ENCODE measurements around the gene ETV3L. TPM values are rescaled to one million over a fixed set of nuclear protein-coding genes. Genes with fewer than 3 reads are reported as not detected.
"Not testable (repeated sequence)": the region's sequence is repeated elsewhere in the genome, so short reads cannot be mapped to it uniquely, and the experiment has no call there.

ETV3L gene
- total RNA-seq, 4 donors from 2014 or later: not detected

DNA sequence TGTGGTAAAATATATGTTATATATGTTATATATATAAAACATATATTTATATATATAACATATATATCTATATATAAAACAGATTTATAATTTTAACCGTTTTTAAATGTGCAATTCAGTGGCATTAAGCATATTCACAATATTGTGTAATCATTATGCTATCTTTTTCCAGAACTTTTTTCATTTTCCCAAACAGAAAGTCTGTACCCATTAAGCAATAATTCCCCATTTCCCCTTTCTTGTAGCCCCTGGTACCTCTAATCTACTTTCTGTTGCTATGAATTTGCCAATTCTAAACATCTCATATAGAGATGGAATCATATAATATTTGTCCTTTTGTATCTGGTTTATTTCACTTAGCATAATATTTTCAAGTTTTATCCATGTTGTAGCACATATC is 43.3 kb downstream of the ETV3L start:
- Histone ChIP-seq H3K4me3 (no peak overlapping the region), H3K27me3 (peaks cover 3% of the 10 kb centered on the region), H3K36me3 (no peaks in the 10 kb centered on the region), H3K9me3 (peaks cover 5 to 15% of the 10 kb centered on the region in 2 donors), H3K27ac (no peak overlapping the region), H3K4me1 (no peaks in the 10 kb centered on the region)
- in situ Hi-C loops (cut with MboI; ENCODE audit: low pct_ligation_motif_present in 1 of 4, low pct_unique_long_range_greater_than_20kb in 1 of 4, low sequenced_read_pairs in 3 of 4): no loop called here
- TF ChIP-seq POLR2A (IDR thresholded peaks at IDR 0.05): no peak
- no peak for TF ChIP-seq POLR2AphosphoS5 (IDR thresholded peaks at IDR 0.05)
- no peak for TF ChIP-seq EP300 (IDR thresholded peaks at IDR 0.05; ENCODE audit: low read depth)
- TF ChIP-seq, protein P1, sequence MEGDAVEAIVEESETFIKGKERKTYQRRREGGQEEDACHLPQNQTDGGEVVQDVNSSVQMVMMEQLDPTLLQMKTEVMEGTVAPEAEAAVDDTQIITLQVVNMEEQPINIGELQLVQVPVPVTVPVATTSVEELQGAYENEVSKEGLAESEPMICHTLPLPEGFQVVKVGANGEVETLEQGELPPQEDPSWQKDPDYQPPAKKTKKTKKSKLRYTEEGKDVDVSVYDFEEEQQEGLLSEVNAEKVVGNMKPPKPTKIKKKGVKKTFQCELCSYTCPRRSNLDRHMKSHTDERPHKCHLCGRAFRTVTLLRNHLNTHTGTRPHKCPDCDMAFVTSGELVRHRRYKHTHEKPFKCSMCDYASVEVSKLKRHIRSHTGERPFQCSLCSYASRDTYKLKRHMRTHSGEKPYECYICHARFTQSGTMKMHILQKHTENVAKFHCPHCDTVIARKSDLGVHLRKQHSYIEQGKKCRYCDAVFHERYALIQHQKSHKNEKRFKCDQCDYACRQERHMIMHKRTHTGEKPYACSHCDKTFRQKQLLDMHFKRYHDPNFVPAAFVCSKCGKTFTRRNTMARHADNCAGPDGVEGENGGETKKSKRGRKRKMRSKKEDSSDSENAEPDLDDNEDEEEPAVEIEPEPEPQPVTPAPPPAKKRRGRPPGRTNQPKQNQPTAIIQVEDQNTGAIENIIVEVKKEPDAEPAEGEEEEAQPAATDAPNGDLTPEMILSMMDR (IDR thresholded peaks at IDR 0.05): no peak
- intact Hi-C loops (cut with DNase I; ENCODE audit: low total_unique reads): no loop called here
- 60 to 63% methylated on average over 1 of the region's 1 CpG for WGBS, 2 donors (ENCODE audit: low coverage in 1 of 2)
- DNase-seq: no peak

DNA sequence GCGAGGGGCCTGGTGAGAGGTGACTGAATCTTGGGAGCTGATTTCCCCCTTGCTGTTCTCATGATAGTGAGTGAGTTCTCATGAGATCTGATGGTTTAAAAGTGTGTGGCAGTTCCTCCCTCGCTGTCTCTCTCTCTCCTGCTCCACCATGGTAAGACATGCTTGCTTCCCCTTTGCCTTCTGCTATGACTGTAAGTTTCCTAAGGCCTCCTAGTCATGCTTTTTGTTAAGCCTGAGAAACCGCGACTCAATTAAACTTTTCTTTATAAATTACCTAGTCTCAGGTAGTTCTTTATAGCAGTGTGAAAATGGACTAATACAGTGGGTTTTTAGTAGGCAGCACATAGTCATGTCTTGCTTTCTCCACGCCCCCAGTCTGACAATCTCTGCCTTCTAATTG is 43.9 kb downstream of the ETV3L start:
- H3K4me3 ChIP-seq; H3K27ac ChIP-seq; DNase-seq; intact Hi-C loops (cut with DNase I; ENCODE audit: low total_unique reads); H3K4me1 ChIP-seq; in situ Hi-C loops (cut with MboI; ENCODE audit: low pct_ligation_motif_present in 1 of 4, low pct_unique_long_range_greater_than_20kb in 1 of 4, low sequenced_read_pairs in 3 of 4); H3K27me3 ChIP-seq; H3K36me3 ChIP-seq: not testable (repeated sequence)
- 78 to 82% methylated on average over 5 of the region's 5 CpGs for WGBS, 2 donors (ENCODE audit: low coverage in 1 of 2)
- peaks cover 5 to 11% of the 10 kb centered on the region in 2 donors for H3K9me3 ChIP-seq

DNA sequence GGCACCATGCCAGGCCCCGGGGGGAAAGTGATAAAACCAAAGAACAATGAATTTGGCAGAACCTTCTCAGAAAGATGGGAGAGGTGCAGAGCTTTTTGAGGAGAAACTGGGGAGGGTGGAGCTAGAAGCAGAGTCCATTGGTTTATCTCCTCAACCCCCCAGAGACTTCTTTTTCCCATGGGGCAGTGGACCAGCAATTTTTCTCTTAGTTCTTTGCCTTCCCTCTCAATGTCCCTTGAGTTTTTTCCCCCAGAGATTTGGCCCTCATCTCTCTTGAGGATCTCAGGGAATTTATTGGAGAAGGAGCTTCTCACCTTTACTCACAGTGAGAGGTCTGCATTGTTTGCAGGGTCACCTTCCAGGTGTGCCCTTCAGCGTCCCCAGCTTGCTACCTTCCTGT is 48.8 kb downstream of the ETV3L start:
- Histone ChIP-seq H3K4me1 (peaks cover 0 to 12% (median 4%) of the 10 kb centered on the region in 4 donors), H3K9me3 (peaks cover 5 to 11% of the 10 kb centered on the region in 2 donors), H3K27ac (no peak overlapping the region), H3K36me3 (no peaks in the 10 kb centered on the region), H3K4me3 (no peak overlapping the region), H3K27me3 (no peaks in the 10 kb centered on the region)
- WGBS, 2 donors (ENCODE audit: low coverage in 1 of 2): 45 to 67% methylated on average over 1 to 2 of the region's 2 CpGs
- no peak for DNase-seq
- no peak for TF ChIP-seq EP300 (IDR thresholded peaks at IDR 0.05; ENCODE audit: low read depth)
- in situ Hi-C loops (cut with MboI; ENCODE audit: low pct_ligation_motif_present in 1 of 4, low pct_unique_long_range_greater_than_20kb in 1 of 4, low sequenced_read_pairs in 3 of 4): no loop called here
- intact Hi-C loops (cut with DNase I; ENCODE audit: low total_unique reads): no loop called here

DNA sequence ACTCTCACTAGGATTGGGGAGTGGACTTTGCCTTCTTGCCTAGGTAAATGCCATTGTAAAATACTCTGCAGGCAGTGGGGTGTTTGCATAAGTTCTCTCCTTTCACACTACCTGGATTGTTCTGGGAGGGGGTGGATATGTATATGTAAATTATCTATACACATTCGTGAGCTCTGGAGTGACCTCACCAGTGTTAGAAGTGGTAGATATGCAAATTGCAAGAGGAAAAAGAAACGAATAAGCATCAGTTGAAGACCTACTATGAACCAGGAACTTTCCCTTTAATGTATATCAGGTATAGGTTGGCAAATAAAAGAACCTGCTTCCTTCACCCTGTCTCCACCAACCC is 52.6 kb downstream of the ETV3L start:
- in situ Hi-C loops (cut with MboI; ENCODE audit: low pct_ligation_motif_present in 1 of 4, low pct_unique_long_range_greater_than_20kb in 1 of 4, low sequenced_read_pairs in 3 of 4) (no loop called here), intact Hi-C loops (cut with DNase I; ENCODE audit: low total_unique reads) (no loop called here)
- Histone ChIP-seq H3K4me1 (peaks cover 13 to 41% (median 29%) of the 10 kb centered on the region in 4 donors), H3K4me3 (peak overlapping the region in 1 of 4 donors; percentile 68), H3K27ac (peak overlapping the region; percentile 89 to 96 (median 95)), H3K9me3 (peaks cover 1 to 4% of the 10 kb centered on the region in 2 donors), H3K36me3 (no peaks in the 10 kb centered on the region), H3K27me3 (no peaks in the 10 kb centered on the region)
- 32% methylated on average over 2 of the region's 2 CpGs; no CpG with 5 or more reads in 1 of the 2 donors for WGBS, 2 donors (ENCODE audit: low coverage in 1 of 2)
- no peak for DNase-seq
- no peak for TF ChIP-seq POLR2A (IDR thresholded peaks at IDR 0.05)
- no peak for TF ChIP-seq EP300 (IDR thresholded peaks at IDR 0.05; ENCODE audit: low read depth)

DNA sequence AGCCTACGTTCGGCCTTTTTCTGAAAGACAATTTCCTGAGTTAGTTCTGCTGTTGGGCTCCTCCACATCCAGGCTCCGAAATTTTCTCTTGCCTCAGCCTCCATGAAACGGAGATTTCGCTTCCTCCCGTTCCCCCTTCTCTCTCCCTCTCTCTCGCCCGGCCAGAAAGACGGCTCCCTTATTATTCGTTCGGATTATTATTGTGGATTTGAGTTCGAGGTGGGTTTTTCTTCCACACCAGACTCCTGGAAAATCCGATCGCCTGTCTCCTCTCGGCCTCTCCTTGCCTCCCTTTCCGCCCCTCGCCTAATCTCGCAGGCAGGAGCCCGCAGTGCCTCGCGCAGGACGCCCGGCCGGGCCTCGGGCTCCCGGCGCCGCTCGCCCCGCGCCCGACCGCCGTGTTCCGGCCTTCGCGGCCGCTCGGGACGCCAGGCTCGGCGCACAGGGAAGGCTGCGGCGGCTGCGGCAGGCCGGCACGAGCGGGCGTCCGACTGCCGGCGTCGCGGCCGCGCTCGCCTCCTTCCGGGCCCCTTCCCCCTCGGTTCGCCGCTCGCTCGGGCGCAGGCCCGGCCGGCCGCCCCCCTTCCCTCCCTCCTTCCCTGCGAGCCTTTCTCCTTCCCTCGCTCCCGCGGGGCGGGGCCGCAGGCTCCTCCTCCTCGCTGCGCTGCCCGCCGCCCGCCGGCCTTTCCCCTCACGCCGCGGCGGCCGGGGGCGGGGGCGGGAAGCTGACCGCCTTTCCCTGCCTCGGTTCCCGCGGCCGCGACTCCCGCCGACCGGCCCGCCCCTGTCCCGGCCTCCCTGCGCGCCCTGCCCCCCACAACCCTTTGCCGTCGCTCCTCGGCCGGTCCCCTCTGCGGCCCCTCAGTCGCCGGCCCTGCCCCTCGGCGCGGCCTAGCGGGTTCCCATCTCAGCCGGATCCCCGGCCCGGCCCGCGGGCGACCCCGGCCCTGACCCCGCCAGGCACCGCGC is 54.1 kb downstream of the ETV3L start, which contains the start of gene ARHGEF11:
Gene ARHGEF11 (minus strand): TSS at position 493 of the 969 bp plus-strand sequence. CDS start 1,412 bp downstream, outside the sequence.
- WGBS, 2 donors (ENCODE audit: low coverage in 1 of 2): 1% methylated on average over 13 to 82 of the region's 120 CpGs
- H3K4me1 ChIP-seq: peaks cover 13 to 56% (median 33%) of the 10 kb centered on the region in 4 donors
- H3K36me3 ChIP-seq: no peaks in the 10 kb centered on the region
- peak; percentile 93 for DNase-seq
- intact Hi-C loops (cut with DNase I; ENCODE audit: low total_unique reads): no loop called here
- H3K27ac ChIP-seq: peak within 1 kb of the TSS; percentile 89 to 96 (median 95)
- no peaks in the 10 kb centered on the region for H3K27me3 ChIP-seq
- in situ Hi-C loops (cut with MboI; ENCODE audit: low pct_ligation_motif_present in 1 of 4, low pct_unique_long_range_greater_than_20kb in 1 of 4, low sequenced_read_pairs in 3 of 4): no loop called here
- no peaks in the 10 kb centered on the region for H3K9me3 ChIP-seq
- TF ChIP-seq, protein P1 (IDR thresholded peaks at IDR 0.05): no peak
- TF ChIP-seq POLR2AphosphoS5 (IDR thresholded peaks at IDR 0.05): peak; percentile 60 to 77 (median 70)
- peak within 1 kb of the TSS; percentile 53 to 87 (median 72) for H3K4me3 ChIP-seq

All from transverse colon (tissue), 4 donors.